PC-9 (cell line): ENCODE measurements around the gene CRTC3.

Source experiments
- CTCF ChIP-seq: fragments of 200-600 bp; sonication (generic); conservative IDR thresholded peaks from 2 replicates; pipeline ENCODE4 v1.6.1; 2017; ENCODE audit warnings: mixed run types, antibody characterized with exemption, mild to moderate bottlenecking, moderate library complexity
- EZH2 ChIP-seq: fragments of 200-600 bp; sonication (generic); IDR thresholded peaks from 2 replicates; pipeline ENCODE4 v1.8.0; 2017; ENCODE audit warnings: antibody characterized with exemption, low read depth

- TF ChIP-seq CTCF, result no peak
- TF ChIP-seq EZH2, result no peak
Measured at GRCh38 chr15:90493647-90494046, 36.1 kb upstream of the CRTC3 start.
